Endothelial cell (in vitro differentiated cells): ENCODE measurements around the gene HSD11B2. TPM values are rescaled to one million over a fixed set of nuclear protein-coding genes. Genes with fewer than 3 reads are reported as not detected.
A peak's percentile ranks its signal among the peaks of the same experiment; 100 is the strongest.
"Not testable (repeated sequence)": the region's sequence is repeated elsewhere in the genome, so short reads cannot be mapped to it uniquely, and the experiment has no call there.

Experiments
- DNase-seq: peaks from one replicate; pipeline ENCODE4 v3.0.0; 2021; ENCODE audit warnings: low spot score
- H3K27ac Mint-ChIP-seq: one replicate; pipeline ENCODE4 v1.8.0; 2021; ENCODE audit warnings: mixed read lengths, inconsistent platforms; ENCODE audit not compliant: unreplicated experiment
- H3K27me3 Mint-ChIP-seq: one replicate; pipeline ENCODE4 v1.8.0; 2021; ENCODE audit warnings: mild to moderate bottlenecking, moderate library complexity, mixed read lengths, inconsistent platforms; ENCODE audit not compliant: unreplicated experiment
- H3K36me3 Mint-ChIP-seq: one replicate; pipeline ENCODE4 v1.8.0; 2021; ENCODE audit warnings: mild to moderate bottlenecking, low read depth, mixed read lengths, inconsistent platforms; ENCODE audit not compliant: unreplicated experiment
- H3K4me1 Mint-ChIP-seq: one replicate; pipeline ENCODE4 v1.8.0; 2021; ENCODE audit warnings: mild to moderate bottlenecking, mixed read lengths, inconsistent platforms; ENCODE audit not compliant: unreplicated experiment
- H3K4me3 Mint-ChIP-seq: one replicate; pipeline ENCODE4 v1.8.0; 2021; ENCODE audit warnings: mild to moderate bottlenecking, mixed read lengths, inconsistent platforms; ENCODE audit not compliant: unreplicated experiment
- H3K9me3 Mint-ChIP-seq: one replicate; pipeline ENCODE4 v1.8.0; 2021; ENCODE audit warnings: mixed read lengths, inconsistent platforms; ENCODE audit not compliant: unreplicated experiment
- total RNA-seq: library from RNA; stranded (reverse); fragmentation: NEBNext Ultra II Directional; extraction: Animal tissue kit (Norgen Biotek cat#: 25700); gene quantifications from one replicate; pipeline ENCODE4 v1.2.1, GENCODE V29; 2021; ENCODE audit not compliant: unreplicated experiment
- TF ChIP-seq, protein P1 (sequence below): fragments of 200-600 bp; sonication (generic); IDR thresholded peaks from one replicate; pipeline ENCODE4 v1.5.0; 2021; ENCODE audit warnings: antibody characterized with exemption; ENCODE audit not compliant: unreplicated experiment

Gene HSD11B2
- total RNA-seq, 1 donor from 2014 or later, result 3.3 TPM

DNA sequence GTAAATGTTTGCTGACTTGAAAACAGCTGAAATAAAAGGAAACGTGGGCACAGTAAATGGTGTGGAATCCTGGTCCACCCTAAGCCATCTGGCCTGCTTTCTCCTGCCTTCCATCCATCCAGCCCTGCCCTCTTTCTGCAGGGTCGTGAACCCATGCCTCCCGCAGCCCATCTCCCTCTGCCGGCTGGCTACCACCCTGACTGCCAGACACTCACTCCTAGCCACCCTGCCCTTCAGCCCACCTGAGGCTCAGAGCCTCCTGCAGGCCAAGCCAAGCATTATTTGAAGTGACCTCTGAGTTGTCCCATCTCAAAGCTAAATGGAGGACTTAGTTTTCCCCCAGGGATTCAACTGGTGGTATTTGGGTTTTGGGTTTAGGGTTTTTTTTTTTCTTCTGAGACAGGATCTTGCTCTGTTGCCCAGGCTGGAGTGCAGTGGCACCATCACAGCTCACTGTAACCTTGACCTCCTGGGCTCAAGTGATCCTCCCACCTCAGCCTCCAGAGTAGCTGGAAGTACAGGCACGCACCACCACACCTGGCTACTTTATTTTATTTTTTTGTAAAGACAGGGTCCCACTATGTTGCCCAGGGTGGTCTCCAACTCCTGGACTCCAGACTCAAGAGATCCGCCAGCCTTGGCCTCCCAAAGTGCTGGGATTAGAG lies 23.0 kb upstream of the HSD11B2 start:
- no peak overlapping the region for H3K4me3 Mint-ChIP-seq
- no peak for DNase-seq
- TF ChIP-seq, protein P1, sequence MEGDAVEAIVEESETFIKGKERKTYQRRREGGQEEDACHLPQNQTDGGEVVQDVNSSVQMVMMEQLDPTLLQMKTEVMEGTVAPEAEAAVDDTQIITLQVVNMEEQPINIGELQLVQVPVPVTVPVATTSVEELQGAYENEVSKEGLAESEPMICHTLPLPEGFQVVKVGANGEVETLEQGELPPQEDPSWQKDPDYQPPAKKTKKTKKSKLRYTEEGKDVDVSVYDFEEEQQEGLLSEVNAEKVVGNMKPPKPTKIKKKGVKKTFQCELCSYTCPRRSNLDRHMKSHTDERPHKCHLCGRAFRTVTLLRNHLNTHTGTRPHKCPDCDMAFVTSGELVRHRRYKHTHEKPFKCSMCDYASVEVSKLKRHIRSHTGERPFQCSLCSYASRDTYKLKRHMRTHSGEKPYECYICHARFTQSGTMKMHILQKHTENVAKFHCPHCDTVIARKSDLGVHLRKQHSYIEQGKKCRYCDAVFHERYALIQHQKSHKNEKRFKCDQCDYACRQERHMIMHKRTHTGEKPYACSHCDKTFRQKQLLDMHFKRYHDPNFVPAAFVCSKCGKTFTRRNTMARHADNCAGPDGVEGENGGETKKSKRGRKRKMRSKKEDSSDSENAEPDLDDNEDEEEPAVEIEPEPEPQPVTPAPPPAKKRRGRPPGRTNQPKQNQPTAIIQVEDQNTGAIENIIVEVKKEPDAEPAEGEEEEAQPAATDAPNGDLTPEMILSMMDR, result no peak
- H3K9me3 Mint-ChIP-seq, result no peaks in the 10 kb centered on the region
- no peak overlapping the region for H3K27ac Mint-ChIP-seq
- H3K27me3 Mint-ChIP-seq, result peaks cover 6% of the 10 kb centered on the region
- H3K36me3 Mint-ChIP-seq, result peaks cover 9% of the 10 kb centered on the region
- peaks cover 11% of the 10 kb centered on the region for H3K4me1 Mint-ChIP-seq

DNA sequence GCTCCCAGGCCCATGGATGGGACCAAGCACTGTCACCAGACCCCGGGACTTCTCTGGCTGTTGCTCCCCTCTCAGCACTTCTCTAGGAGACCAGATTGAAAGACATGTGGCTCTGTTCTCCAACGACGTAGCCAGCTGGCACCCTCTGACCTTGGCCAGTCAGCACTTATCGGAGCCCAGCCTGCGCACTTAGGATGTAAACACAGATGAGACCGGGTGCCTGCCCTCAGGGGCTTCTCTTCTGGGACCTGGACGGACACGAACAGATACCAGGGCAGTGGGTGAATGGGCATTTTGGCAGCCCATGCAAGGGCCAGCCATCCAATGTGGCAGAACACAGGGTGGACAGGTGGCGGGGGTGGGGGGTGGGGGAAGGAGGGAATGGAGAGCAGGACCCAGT lies 21.3 kb upstream of the HSD11B2 start:
- H3K4me3 Mint-ChIP-seq, result no peak overlapping the region
- H3K36me3 Mint-ChIP-seq, result peaks cover 11% of the 10 kb centered on the region
- TF ChIP-seq, protein P1, result no peak
- no peak overlapping the region for H3K27ac Mint-ChIP-seq
- no peak for DNase-seq
- H3K9me3 Mint-ChIP-seq, result no peaks in the 10 kb centered on the region
- peaks cover 4% of the 10 kb centered on the region for H3K27me3 Mint-ChIP-seq
- H3K4me1 Mint-ChIP-seq, result peaks cover 5% of the 10 kb centered on the region

DNA sequence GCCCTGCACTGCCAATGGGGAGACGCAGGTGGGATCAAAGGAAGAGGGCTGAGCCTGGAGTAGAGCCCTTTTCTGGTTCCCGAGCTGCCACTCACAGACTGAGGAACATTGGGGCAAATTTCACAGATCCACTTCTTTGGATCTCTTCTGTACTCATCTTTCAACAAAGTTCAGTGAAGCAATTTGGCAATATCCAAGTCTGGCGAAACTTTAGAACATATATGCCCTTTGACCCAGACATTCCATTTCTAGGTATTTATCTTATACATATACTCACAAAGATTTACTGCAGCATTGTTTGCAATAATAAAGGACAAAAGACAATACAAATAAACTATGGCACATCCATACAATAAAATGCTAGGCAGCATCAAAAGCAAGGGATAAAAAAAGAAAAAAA lies 19.6 kb upstream of the HSD11B2 start:
- H3K4me3 Mint-ChIP-seq, result no peak overlapping the region
- peaks cover 4% of the 10 kb centered on the region for H3K27me3 Mint-ChIP-seq
- TF ChIP-seq, protein P1, result no peak
- DNase-seq, result no peak
- H3K36me3 Mint-ChIP-seq, result peaks cover 12% of the 10 kb centered on the region
- peaks cover 9% of the 10 kb centered on the region for H3K4me1 Mint-ChIP-seq
- no peak overlapping the region for H3K27ac Mint-ChIP-seq
- H3K9me3 Mint-ChIP-seq, result no peaks in the 10 kb centered on the region

DNA sequence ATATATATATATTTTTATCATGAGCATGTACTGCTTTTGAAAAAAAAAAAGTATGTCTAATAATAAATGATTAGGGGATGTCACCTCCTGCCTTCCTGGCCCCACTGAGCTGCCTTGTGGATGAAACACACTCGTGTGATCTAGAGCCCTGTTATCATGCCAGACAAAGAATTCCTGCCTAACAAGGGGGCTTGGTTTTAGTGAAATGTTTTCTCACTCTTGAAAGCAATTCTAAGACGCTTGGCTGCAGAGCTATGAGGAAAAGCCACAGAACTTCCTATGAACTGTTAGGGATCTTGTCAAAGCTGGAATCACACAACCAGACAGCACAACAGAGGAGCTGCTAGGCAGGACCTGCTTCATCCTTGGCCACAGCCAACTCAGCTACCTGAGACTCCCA lies 18.6 kb upstream of the HSD11B2 start:
- Mint-ChIP-seq H3K27ac (no peak overlapping the region), H3K4me1 (peaks cover 12% of the 10 kb centered on the region), H3K27me3 (peaks cover 4% of the 10 kb centered on the region), H3K9me3 (no peaks in the 10 kb centered on the region), H3K4me3 (no peak overlapping the region), H3K36me3 (peaks cover 15% of the 10 kb centered on the region)
- TF ChIP-seq, protein P1, result no peak
- DNase-seq, result no peak

DNA sequence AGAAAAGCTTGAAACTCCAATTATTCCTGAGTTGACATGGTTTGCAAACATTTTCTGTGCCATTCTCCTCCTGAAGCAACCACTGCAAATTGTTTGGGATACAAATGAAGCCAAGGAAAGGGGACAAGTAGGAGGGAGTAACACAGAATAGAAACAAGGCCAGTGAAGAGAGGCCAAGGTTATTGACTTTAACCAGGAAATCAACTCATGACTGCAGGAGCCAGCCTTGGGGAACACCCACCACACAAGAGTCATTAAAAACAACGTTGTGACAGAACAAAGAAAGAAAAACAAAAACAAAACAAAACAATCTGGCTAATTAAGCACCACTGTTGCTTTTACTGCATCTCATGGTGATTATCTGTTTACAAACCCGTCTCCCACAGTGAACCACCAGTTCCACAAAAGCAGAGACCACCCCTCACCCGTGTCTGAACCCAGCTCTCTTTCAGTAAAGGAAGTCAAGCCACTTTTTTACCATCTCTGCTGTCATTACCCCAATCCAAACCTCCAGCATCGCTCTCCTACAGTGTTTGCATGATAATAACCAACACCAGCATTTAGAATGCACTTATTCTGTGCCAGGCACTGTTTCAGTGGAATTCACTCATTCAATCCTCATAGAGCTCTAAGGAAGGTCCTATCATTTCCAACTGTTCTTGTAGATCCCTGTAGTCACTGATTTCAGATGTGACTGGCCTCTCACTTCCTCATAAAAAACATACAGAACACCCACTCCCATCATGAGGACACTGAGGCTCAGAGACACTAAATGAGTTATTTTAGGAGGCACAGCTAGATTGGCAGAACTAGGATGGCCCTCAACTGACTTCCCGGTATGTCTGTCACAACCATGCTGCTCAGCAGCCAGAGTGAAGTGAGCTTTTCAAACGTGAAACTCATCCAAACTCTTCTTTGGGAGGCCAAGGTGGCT lies 16.7 kb upstream of the HSD11B2 start:
- Mint-ChIP-seq H3K36me3 (peaks cover 9% of the 10 kb centered on the region), H3K27me3 (no peaks in the 10 kb centered on the region), H3K4me3 (peak overlapping the region; percentile 8), H3K9me3 (no peaks in the 10 kb centered on the region), H3K4me1 (peaks cover 12% of the 10 kb centered on the region), H3K27ac (no peak overlapping the region)
- no peak for DNase-seq
- TF ChIP-seq, protein P1, result no peak

DNA sequence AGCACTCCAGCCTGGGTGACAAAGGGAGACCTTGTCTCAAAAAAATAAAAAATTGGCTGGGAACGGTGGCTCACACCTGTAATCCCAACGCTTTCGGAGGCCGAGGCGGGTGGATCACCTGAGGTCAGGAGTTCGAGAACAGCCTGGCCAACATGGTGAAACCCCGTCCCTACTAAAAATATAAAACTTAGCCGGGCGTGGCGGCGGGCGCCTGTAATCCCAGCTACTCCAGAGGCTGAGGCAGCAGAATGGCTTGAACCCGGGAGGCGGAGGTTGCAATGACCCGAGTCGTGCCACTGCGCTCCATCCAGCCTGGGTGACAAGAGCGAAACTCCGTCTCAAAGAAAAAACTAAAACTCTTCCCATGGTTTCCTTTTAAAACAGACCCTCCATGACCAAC lies 15.5 kb upstream of the HSD11B2 start:
- H3K9me3 Mint-ChIP-seq, DNase-seq, H3K36me3 Mint-ChIP-seq, H3K27me3 Mint-ChIP-seq: not testable (repeated sequence)
- Mint-ChIP-seq H3K4me1 (peaks cover 12% of the 10 kb centered on the region), H3K4me3 (peak overlapping the region; percentile 91), H3K27ac (peak overlapping the region; percentile 76)
